GM23338 (cell line): ENCODE data around the gene TM7SF2. TPM values are rescaled to one million over a fixed set of nuclear protein-coding genes. Genes with fewer than 3 reads are reported as not detected.

ENCODE experiments used
- ATAC-seq: fragments of 200-7000 bp; cut with Tn5 transposase; 3 replicates; pipeline ENCODE4 v1.9.1; 2020
- DNase-seq: peaks from one replicate; pipeline ENCODE4 v3.0.0-alpha.2; 2015; ENCODE audit warnings: low spot score
- H2AFZ ChIP-seq: fragments of 200-600 bp; sonication (generic); 2 replicates; pipeline ENCODE4 v1.8.0; 2016; ENCODE audit warnings: antibody characterized with exemption, mild to moderate bottlenecking, moderate library complexity
- H3F3A ChIP-seq: fragments of 200-600 bp; sonication (generic); replicated peaks from 2 replicates; pipeline ENCODE4 v1.8.0; 2017; ENCODE audit warnings: antibody characterized with exemption, mixed run types, low read depth
- H3K27ac ChIP-seq: fragments of 200-600 bp; sonication (generic); 2 replicates; pipeline ENCODE4 v1.6.1; 2016; ENCODE audit warnings: low read depth
- H3K27me3 ChIP-seq: fragments of 200-600 bp; sonication (generic); 2 replicates; pipeline ENCODE4 v1.8.0; 2016; ENCODE audit warnings: mild to moderate bottlenecking, mixed run types, moderate library complexity; ENCODE audit not compliant: insufficient read depth
- H3K36me3 ChIP-seq: fragments of 200-600 bp; sonication (generic); 2 replicates; pipeline ENCODE4 v1.8.0; 2016; ENCODE audit warnings: mild to moderate bottlenecking; ENCODE audit not compliant: insufficient read depth
- H3K4me1 ChIP-seq: fragments of 200-600 bp; sonication (generic); 2 replicates; pipeline ENCODE4 v1.8.0; 2016; ENCODE audit warnings: mild to moderate bottlenecking, moderate library complexity; ENCODE audit not compliant: insufficient read depth
- H3K4me2 ChIP-seq: fragments of 200-600 bp; sonication (generic); 2 replicates; pipeline ENCODE4 v1.7.1; 2017; ENCODE audit warnings: mixed run types
- H3K4me3 ChIP-seq: fragments of 200-600 bp; sonication (generic); 2 replicates; pipeline ENCODE4 v1.6.1; 2016; ENCODE audit warnings: mixed run types
- H3K79me2 ChIP-seq: fragments of 200-600 bp; sonication (generic); replicated peaks from 2 replicates; pipeline ENCODE4 v1.8.0; 2017; ENCODE audit warnings: mild to moderate bottlenecking; ENCODE audit not compliant: insufficient read depth
- H3K9me2 ChIP-seq: fragments of 200-600 bp; sonication (generic); 2 replicates; pipeline ENCODE4 v1.8.0; 2017; ENCODE audit not compliant: insufficient read depth
- H4K20me1 ChIP-seq: fragments of 200-600 bp; sonication (generic); replicated peaks from 2 replicates; pipeline ENCODE4 v1.8.0; 2017; ENCODE audit warnings: mild to moderate bottlenecking; ENCODE audit not compliant: insufficient read depth
- H3K27ac Mint-ChIP-seq: 2 replicates; pipeline ENCODE4 v1.8.0; 2020; ENCODE audit warnings: inconsistent platforms, mild to moderate bottlenecking, moderate library complexity, mixed read lengths
- H3K27me3 Mint-ChIP-seq: 3 replicates; pipeline ENCODE4 v1.8.0; 2022; ENCODE audit warnings: low read depth, mild to moderate bottlenecking, moderate library complexity, mixed read lengths, inconsistent platforms; ENCODE audit not compliant: insufficient read depth, poor library complexity
- H3K36me3 Mint-ChIP-seq: 3 replicates; pipeline ENCODE4 v1.8.0; 2021; ENCODE audit warnings: low read depth, mild to moderate bottlenecking, inconsistent platforms, moderate library complexity, mixed read lengths
- H3K4me1 Mint-ChIP-seq: 3 replicates; pipeline ENCODE4 v1.8.0; 2020; ENCODE audit warnings: mild to moderate bottlenecking, inconsistent platforms, mixed read lengths
- H3K4me3 Mint-ChIP-seq: 3 replicates; pipeline ENCODE4 v1.8.0; 2021; ENCODE audit warnings: moderate library complexity, mild to moderate bottlenecking, inconsistent platforms, mixed read lengths
- H3K9me3 Mint-ChIP-seq: 3 replicates; pipeline ENCODE4 v1.8.0; 2020; ENCODE audit warnings: moderate library complexity, mild to moderate bottlenecking, inconsistent platforms, mixed read lengths
- CREB1 ChIP-seq: fragments of 250-450 bp; sonication (Bioruptor Pico); IDR thresholded peaks from 2 replicates; pipeline ENCODE4 v1.5.0; 2020; ENCODE audit warnings: low read depth, mild to moderate bottlenecking, moderate library complexity
- EZH2 ChIP-seq: fragments of 200-600 bp; sonication (generic); IDR thresholded peaks from one replicate; pipeline ENCODE4 v1.8.0; 2017; ENCODE audit warnings: antibody characterized with exemption, mild to moderate bottlenecking, low read depth; ENCODE audit not compliant: unreplicated experiment
- EZH2phosphoT487 ChIP-seq: fragments of 200-600 bp; sonication (generic); IDR thresholded peaks from one replicate; pipeline ENCODE4 v1.8.1; 2018; ENCODE audit warnings: antibody characterized with exemption; ENCODE audit not compliant: unreplicated experiment
- JUNB ChIP-seq: IDR thresholded peaks from one replicate; pipeline ENCODE4 v1.6.1; 2016; ENCODE audit warnings: antibody characterized with exemption; ENCODE audit not compliant: unreplicated experiment
- NANOG ChIP-seq: IDR thresholded peaks from 2 replicates; pipeline ENCODE4 v1.6.1; 2016; ENCODE audit warnings: antibody characterized with exemption, borderline replicate concordance
- STAT1 ChIP-seq: IDR thresholded peaks from one replicate; pipeline ENCODE4 v1.6.1; 2016; ENCODE audit warnings: antibody characterized with exemption; ENCODE audit not compliant: unreplicated experiment
- ZNF114 ChIP-seq: fragments of 250-450 bp; sonication (Bioruptor Pico); IDR thresholded peaks from 2 replicates; pipeline ENCODE4 v1.5.0; 2020; ENCODE audit warnings: mild to moderate bottlenecking, moderate library complexity
- ZNF331 ChIP-seq: fragments of 250-450 bp; sonication (Bioruptor Pico); IDR thresholded peaks from 2 replicates; pipeline ENCODE4 v1.5.0; 2020; ENCODE audit warnings: low read depth, mild to moderate bottlenecking, moderate library complexity
- polyA plus RNA-seq: library from polyadenylated mRNA; unstranded; fragments of >200 nt; fragmentation: Nextera tagmentation; extraction: Ambion mirVana; gene quantifications from 2 replicates; pipeline ENCODE4 v1.2.1, GENCODE V29; 2016
- total RNA-seq: library from RNA; depleted of rRNA; stranded (reverse); fragments of >200 nt; shearing (Covaris generic); gene quantifications from 2 replicates; pipeline ENCODE4 v1.2.3, GENCODE V29; 2014
- TF ChIP-seq, protein P1 (sequence below), 2 experiments: fragments of 200-600 bp in 1 of 2; sonication (generic) in 1 of 2; conservative IDR thresholded peaks; 2 replicates each; pipeline versions ENCODE4 v1.5.1 to v1.6.1; 2016 to 2017; ENCODE audit warnings: antibody characterized with exemption in 2 of 2, low read depth in 2 of 2, mild to moderate bottlenecking in 2 of 2, moderate library complexity in 1 of 2
- TF ChIP-seq, protein P2 (sequence below): IDR thresholded peaks from 2 replicates; pipeline ENCODE4 v1.6.1; 2016; ENCODE audit warnings: antibody characterized with exemption
- TF ChIP-seq, protein P3 (sequence below): fragments of 250-450 bp; sonication (Bioruptor Pico); IDR thresholded peaks from 2 replicates; pipeline ENCODE4 v1.5.0; 2020; ENCODE audit warnings: mild to moderate bottlenecking, moderate library complexity
- TF ChIP-seq, protein P4 (sequence below): IDR thresholded peaks from one replicate; pipeline ENCODE4 v1.6.1; 2018; ENCODE audit warnings: antibody characterized with exemption; ENCODE audit not compliant: unreplicated experiment

Gene TM7SF2
- total and polyA plus RNA-seq, 2 experiments from 2014 or later: 43.5 to 82.3 TPM

DNA sequence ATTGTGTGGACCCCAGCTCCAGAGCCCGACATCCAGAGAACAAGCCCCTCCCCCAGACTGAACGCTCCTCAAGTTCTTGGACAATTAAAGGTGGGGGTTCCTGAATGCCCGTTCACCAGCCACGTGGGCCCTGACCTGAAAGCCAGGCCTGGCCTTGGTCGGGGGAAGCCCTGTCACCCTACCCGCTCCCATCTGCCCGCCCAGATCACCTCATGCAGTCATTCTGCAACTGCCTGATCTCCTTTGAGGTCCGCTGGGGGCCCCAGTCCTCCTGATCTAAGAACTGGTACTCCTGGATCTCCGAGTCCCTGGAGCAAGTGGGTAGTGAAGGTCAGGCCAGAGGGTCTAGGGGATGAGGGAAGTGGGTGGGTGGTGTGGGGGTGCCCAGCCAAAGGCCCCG, 44.2 kb upstream of the TM7SF2 start (continued):
- TF ChIP-seq, protein P1, sequence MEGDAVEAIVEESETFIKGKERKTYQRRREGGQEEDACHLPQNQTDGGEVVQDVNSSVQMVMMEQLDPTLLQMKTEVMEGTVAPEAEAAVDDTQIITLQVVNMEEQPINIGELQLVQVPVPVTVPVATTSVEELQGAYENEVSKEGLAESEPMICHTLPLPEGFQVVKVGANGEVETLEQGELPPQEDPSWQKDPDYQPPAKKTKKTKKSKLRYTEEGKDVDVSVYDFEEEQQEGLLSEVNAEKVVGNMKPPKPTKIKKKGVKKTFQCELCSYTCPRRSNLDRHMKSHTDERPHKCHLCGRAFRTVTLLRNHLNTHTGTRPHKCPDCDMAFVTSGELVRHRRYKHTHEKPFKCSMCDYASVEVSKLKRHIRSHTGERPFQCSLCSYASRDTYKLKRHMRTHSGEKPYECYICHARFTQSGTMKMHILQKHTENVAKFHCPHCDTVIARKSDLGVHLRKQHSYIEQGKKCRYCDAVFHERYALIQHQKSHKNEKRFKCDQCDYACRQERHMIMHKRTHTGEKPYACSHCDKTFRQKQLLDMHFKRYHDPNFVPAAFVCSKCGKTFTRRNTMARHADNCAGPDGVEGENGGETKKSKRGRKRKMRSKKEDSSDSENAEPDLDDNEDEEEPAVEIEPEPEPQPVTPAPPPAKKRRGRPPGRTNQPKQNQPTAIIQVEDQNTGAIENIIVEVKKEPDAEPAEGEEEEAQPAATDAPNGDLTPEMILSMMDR (conservative IDR thresholded peaks at IDR 0.05; ENCODE audit: low read depth in 2 of 2): no peak
- TF ChIP-seq CREB1 (CRISPR knock-in tag) (no peak), ZNF331 (no peak), STAT1 (no peak), EZH2phosphoT487 (no peak), EZH2 (no peak), JUNB (no peak)

DNA sequence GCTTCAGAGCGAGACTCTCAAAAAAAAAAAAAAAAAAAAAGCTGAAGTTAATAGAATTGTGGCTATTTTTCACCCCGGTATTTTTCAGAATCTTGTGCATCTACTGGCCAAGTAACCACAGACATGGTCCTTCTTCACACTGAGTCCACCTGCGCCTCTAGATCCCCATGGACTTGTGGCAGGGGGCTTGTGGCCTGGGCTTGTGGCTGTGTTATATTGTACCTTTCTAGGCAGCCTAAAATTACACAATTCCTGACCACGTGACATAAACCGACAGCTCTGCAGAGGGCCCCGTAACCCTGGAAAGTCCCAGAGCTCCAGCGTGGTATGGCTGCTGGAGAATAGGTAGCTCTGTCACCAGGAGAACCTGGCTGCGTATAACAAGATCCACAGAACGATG, 42.5 kb upstream of the TM7SF2 start:
- Mint-ChIP-seq H3K4me1 (peaks cover 32% of the 10 kb centered on the region), H3K36me3 (no peaks in the 10 kb centered on the region), H3K27ac (no peak overlapping the region), H3K9me3 (no peaks in the 10 kb centered on the region), H3K27me3 (peaks cover 12% of the 10 kb centered on the region), H3K4me3 (no peak overlapping the region)
- no peak for ATAC-seq
- DNase-seq: no peak
- H3F3A ChIP-seq: no peaks in the 10 kb centered on the region
- H3K4me3 ChIP-seq: no peak overlapping the region
- H3K27me3 ChIP-seq: no peaks in the 10 kb centered on the region
- no peaks in the 10 kb centered on the region for H3K36me3 ChIP-seq
- peaks cover 13% of the 10 kb centered on the region for H3K4me1 ChIP-seq
- no peaks in the 10 kb centered on the region for H3K9me2 ChIP-seq
- H4K20me1 ChIP-seq: no peaks in the 10 kb centered on the region
- TF ChIP-seq, protein P2, sequence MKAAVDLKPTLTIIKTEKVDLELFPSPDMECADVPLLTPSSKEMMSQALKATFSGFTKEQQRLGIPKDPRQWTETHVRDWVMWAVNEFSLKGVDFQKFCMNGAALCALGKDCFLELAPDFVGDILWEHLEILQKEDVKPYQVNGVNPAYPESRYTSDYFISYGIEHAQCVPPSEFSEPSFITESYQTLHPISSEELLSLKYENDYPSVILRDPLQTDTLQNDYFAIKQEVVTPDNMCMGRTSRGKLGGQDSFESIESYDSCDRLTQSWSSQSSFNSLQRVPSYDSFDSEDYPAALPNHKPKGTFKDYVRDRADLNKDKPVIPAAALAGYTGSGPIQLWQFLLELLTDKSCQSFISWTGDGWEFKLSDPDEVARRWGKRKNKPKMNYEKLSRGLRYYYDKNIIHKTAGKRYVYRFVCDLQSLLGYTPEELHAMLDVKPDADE: no peak
- no peak for TF ChIP-seq JUNB
- no peak for TF ChIP-seq NANOG
- TF ChIP-seq, protein P3, sequence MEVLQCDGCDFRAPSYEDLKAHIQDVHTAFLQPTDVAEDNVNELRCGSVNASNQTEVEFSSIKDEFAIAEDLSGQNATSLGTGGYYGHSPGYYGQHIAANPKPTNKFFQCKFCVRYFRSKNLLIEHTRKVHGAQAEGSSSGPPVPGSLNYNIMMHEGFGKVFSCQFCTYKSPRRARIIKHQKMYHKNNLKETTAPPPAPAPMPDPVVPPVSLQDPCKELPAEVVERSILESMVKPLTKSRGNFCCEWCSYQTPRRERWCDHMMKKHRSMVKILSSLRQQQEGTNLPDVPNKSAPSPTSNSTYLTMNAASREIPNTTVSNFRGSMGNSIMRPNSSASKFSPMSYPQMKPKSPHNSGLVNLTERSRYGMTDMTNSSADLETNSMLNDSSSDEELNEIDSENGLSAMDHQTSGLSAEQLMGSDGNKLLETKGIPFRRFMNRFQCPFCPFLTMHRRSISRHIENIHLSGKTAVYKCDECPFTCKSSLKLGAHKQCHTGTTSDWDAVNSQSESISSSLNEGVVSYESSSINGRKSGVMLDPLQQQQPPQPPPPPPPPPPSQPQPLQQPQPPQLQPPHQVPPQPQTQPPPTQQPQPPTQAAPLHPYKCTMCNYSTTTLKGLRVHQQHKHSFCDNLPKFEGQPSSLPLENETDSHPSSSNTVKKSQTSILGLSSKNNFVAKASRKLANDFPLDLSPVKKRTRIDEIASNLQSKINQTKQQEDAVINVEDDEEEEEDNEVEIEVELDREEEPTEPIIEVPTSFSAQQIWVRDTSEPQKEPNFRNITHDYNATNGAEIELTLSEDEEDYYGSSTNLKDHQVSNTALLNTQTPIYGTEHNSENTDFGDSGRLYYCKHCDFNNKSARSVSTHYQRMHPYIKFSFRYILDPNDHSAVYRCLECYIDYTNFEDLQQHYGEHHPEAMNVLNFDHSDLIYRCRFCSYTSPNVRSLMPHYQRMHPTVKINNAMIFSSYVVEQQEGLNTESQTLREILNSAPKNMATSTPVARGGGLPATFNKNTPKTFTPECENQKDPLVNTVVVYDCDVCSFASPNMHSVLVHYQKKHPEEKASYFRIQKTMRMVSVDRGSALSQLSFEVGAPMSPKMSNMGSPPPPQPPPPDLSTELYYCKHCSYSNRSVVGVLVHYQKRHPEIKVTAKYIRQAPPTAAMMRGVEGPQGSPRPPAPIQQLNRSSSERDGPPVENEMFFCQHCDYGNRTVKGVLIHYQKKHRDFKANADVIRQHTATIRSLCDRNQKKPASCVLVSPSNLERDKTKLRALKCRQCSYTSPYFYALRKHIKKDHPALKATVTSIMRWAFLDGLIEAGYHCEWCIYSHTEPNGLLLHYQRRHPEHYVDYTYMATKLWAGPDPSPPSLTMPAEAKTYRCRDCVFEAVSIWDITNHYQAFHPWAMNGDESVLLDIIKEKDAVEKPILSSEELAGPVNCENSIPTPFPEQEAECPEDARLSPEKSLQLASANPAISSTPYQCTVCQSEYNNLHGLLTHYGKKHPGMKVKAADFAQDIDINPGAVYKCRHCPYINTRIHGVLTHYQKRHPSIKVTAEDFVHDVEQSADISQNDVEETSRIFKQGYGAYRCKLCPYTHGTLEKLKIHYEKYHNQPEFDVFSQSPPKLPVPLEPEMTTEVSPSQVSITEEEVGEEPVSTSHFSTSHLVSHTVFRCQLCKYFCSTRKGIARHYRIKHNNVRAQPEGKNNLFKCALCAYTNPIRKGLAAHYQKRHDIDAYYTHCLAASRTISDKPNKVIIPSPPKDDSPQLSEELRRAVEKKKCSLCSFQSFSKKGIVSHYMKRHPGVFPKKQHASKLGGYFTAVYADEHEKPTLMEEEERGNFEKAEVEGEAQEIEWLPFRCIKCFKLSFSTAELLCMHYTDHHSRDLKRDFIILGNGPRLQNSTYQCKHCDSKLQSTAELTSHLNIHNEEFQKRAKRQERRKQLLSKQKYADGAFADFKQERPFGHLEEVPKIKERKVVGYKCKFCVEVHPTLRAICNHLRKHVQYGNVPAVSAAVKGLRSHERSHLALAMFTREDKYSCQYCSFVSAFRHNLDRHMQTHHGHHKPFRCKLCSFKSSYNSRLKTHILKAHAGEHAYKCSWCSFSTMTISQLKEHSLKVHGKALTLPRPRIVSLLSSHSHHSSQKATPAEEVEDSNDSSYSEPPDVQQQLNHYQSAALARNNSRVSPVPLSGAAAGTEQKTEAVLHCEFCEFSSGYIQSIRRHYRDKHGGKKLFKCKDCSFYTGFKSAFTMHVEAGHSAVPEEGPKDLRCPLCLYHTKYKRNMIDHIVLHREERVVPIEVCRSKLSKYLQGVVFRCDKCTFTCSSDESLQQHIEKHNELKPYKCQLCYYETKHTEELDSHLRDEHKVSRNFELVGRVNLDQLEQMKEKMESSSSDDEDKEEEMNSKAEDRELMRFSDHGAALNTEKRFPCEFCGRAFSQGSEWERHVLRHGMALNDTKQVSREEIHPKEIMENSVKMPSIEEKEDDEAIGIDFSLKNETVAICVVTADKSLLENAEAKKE (CRISPR knock-in tag): no peak
- TF ChIP-seq ZNF114 (CRISPR knock-in tag): no peak
- TF ChIP-seq ZNF331: no peak
- TF ChIP-seq, protein P4, sequence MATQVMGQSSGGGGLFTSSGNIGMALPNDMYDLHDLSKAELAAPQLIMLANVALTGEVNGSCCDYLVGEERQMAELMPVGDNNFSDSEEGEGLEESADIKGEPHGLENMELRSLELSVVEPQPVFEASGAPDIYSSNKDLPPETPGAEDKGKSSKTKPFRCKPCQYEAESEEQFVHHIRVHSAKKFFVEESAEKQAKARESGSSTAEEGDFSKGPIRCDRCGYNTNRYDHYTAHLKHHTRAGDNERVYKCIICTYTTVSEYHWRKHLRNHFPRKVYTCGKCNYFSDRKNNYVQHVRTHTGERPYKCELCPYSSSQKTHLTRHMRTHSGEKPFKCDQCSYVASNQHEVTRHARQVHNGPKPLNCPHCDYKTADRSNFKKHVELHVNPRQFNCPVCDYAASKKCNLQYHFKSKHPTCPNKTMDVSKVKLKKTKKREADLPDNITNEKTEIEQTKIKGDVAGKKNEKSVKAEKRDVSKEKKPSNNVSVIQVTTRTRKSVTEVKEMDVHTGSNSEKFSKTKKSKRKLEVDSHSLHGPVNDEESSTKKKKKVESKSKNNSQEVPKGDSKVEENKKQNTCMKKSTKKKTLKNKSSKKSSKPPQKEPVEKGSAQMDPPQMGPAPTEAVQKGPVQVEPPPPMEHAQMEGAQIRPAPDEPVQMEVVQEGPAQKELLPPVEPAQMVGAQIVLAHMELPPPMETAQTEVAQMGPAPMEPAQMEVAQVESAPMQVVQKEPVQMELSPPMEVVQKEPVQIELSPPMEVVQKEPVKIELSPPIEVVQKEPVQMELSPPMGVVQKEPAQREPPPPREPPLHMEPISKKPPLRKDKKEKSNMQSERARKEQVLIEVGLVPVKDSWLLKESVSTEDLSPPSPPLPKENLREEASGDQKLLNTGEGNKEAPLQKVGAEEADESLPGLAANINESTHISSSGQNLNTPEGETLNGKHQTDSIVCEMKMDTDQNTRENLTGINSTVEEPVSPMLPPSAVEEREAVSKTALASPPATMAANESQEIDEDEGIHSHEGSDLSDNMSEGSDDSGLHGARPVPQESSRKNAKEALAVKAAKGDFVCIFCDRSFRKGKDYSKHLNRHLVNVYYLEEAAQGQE: no peak
- TF ChIP-seq STAT1: no peak
- TF ChIP-seq EZH2phosphoT487: no peak
- H3K79me2 ChIP-seq: no peaks in the 10 kb centered on the region
- H3K4me2 ChIP-seq: no peak overlapping the region
- no peak overlapping the region for H3K27ac ChIP-seq
- H2AFZ ChIP-seq: no peak overlapping the region
